Mammary epithelial cell (primary cell): Measurements from ENCODE around the gene STRN4.

Experiments
- EZH2 ChIP-seq: IDR thresholded peaks from 2 replicates; pipeline ENCODE4 v1.6.1; 2012; ENCODE audit warnings: low read length, inconsistent platforms, borderline replicate concordance
- TF ChIP-seq, protein P1 (sequence below), 2 donors: IDR thresholded peaks in 1 of 2; conservative IDR thresholded peaks in 1 of 2; 2 replicates each; pipeline ENCODE4 v1.5.1; 2011 to 2012; ENCODE audit warnings: inconsistent platforms in 2 of 2, low read length in 2 of 2, mild to moderate bottlenecking in 2 of 2, control low read depth in 1 of 2, low read depth in 1 of 2; ENCODE audit not compliant: insufficient read depth in 1 of 2; ENCODE audit errors: extremely low read depth in 1 of 2

DNA sequence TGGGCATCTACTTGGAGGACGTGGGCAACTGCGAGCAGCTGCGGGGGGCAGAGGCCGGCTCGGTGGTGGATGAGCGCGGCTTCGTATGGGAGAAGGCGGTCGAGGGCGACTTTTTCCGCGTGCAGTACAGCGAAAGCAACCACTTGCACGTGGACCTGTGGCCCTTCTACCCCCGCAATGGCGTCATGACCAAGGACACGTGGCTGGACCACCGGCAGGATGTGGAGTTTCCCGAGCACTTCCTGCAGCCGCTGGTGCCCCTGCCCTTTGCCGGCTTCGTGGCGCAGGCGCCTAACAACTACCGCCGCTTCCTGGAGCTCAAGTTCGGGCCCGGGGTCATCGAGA, 10.3 kb upstream of the STRN4 start:
- TF ChIP-seq, protein P1, sequence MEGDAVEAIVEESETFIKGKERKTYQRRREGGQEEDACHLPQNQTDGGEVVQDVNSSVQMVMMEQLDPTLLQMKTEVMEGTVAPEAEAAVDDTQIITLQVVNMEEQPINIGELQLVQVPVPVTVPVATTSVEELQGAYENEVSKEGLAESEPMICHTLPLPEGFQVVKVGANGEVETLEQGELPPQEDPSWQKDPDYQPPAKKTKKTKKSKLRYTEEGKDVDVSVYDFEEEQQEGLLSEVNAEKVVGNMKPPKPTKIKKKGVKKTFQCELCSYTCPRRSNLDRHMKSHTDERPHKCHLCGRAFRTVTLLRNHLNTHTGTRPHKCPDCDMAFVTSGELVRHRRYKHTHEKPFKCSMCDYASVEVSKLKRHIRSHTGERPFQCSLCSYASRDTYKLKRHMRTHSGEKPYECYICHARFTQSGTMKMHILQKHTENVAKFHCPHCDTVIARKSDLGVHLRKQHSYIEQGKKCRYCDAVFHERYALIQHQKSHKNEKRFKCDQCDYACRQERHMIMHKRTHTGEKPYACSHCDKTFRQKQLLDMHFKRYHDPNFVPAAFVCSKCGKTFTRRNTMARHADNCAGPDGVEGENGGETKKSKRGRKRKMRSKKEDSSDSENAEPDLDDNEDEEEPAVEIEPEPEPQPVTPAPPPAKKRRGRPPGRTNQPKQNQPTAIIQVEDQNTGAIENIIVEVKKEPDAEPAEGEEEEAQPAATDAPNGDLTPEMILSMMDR (conservative IDR thresholded peaks at IDR 0.05 in 1 of 2, IDR thresholded peaks at IDR 0.05 in 1 of 2; ENCODE audit: extremely low read depth in 1 of 2, insufficient read depth in 1 of 2, low read depth in 1 of 2, low read length in 2 of 2) = no peak
- TF ChIP-seq EZH2 = no peak
